Prostate gland (tissue), 2 donors: ENCODE results near the gene TMEM184A.

Experiments used
- POLR2A ChIP-seq: fragments of 450-650 bp; IDR thresholded peaks from one replicate; pipeline ENCODE4 v1.6.1; 2016; ENCODE audit warnings: antibody characterized with exemption, mild to moderate bottlenecking
- TF ChIP-seq, protein P1 (sequence below), 4 experiments: fragments of 200-600 bp in 2 of 4; fragments of 450-650 bp in 2 of 4; sonication (generic) in 2 of 4; IDR thresholded peaks; 1 replicate in 3 of 4; 2 replicates in 1 of 4; pipeline ENCODE4 v1.5.1; 2016 to 2019; ENCODE audit warnings: antibody characterized with exemption in 4 of 4, mild to moderate bottlenecking in 2 of 4, moderate library complexity in 2 of 4

GRCh38 chr7:1576521-1577253 is 20.7 kb upstream of the TMEM184A start:
- TF ChIP-seq, protein P1, sequence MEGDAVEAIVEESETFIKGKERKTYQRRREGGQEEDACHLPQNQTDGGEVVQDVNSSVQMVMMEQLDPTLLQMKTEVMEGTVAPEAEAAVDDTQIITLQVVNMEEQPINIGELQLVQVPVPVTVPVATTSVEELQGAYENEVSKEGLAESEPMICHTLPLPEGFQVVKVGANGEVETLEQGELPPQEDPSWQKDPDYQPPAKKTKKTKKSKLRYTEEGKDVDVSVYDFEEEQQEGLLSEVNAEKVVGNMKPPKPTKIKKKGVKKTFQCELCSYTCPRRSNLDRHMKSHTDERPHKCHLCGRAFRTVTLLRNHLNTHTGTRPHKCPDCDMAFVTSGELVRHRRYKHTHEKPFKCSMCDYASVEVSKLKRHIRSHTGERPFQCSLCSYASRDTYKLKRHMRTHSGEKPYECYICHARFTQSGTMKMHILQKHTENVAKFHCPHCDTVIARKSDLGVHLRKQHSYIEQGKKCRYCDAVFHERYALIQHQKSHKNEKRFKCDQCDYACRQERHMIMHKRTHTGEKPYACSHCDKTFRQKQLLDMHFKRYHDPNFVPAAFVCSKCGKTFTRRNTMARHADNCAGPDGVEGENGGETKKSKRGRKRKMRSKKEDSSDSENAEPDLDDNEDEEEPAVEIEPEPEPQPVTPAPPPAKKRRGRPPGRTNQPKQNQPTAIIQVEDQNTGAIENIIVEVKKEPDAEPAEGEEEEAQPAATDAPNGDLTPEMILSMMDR (IDR thresholded peaks at IDR 0.05), result no peak
- TF ChIP-seq POLR2A, result no peak
